GM21367 (cell line): ENCODE results near the gene CD34.
"Not testable (repeated sequence)": the region's sequence is repeated elsewhere in the genome, so short reads cannot be mapped to it uniquely, and the experiment has no call there.

Experiments
- ATAC-seq: cut with Tn5 transposase; IDR thresholded peaks from one replicate; pipeline ENCODE4 v1.9.1; 2021; ENCODE audit not compliant: unreplicated experiment

The CD34 gene

DNA sequence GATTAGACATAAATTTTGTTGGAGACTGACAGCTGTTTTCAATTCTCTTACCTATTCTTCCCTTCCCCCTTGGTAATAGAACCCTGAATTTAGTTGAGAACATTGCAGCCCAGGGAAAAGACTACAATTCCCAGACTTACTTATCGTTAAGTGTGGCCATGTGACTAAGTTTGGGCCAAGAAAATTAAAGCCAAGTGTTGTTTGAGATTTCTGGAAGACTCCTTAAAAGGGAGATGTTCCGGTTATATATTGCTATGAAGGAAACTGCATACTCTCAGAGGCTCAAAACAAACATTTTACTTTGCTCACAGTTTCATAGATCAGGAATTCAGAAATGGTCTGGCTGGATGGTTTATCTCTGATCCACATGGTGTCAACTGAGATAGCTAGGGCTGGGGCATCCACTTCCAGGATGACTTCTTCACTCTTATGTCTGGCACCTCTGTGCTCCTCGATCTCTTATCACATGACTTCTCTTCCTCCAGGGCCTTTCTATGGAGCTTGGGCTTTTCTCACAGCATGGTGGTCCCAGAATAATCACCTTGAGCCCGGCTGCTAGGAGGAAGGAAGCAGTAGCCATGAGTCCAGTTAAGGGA lies 22.4 kb upstream of the CD34 start:
- no peak for ATAC-seq

- no peak for ATAC-seq
Observed at GRCh38 chr1:207926984-207927383, 16.1 kb upstream of the CD34 start.

GRCh38 chr1:207925969-207926368 lies 15.0 kb upstream of the CD34 start:
- not testable (repeated sequence) for ATAC-seq

GRCh38 chr1:207925210-207925609 lies 14.3 kb upstream of the CD34 start:
- ATAC-seq: no peak

DNA sequence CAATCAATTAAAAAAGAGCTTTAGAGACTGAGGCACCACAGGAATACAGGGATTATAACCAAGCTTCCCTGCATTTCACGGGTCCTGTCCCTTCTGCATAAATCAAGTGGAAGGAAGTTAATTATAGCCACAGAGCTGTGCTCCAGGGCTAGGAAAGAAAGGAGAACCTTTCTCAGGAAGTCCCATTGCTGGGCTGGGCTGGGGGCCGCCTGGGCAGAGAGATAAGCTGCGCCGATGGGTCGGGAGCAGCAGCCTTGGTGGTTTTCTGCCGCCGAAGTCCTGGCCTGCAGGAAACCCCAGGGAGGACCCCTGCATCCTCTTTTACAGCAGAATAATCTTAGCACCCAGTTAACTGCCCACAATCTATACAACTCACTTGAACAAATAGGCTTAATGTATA lies 12.6 kb upstream of the CD34 start:
- no peak for ATAC-seq

GRCh38 chr1:207923121-207923520 lies 12.2 kb upstream of the CD34 start:
- no peak for ATAC-seq

DNA sequence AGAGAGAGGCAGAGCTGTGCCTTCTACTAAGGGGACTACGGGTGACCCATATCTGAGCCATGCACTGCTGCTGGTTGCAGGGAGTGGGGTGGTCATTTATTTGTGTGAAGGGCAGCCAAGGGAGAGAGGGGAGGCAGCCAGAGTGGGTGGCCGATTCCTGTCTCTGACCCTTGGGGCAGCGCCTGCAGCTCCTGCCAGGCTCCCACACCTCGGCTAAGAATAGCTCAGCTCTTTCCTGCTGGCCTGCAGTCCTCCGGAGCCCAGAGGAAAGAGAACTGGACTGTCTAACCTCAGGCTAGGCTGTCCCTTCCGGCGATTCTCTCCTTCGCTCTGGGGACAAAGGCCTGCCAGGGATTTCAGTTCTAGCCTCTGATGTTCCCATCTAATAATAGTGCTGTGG lies 11.6 kb upstream of the CD34 start:
- no peak for ATAC-seq

GRCh38 chr1:207921321-207921720 lies 10.4 kb upstream of the CD34 start:
- no peak for ATAC-seq

- no peak for ATAC-seq
Observed at GRCh38 chr1:207920444-207921021, 9.6 kb upstream of the CD34 start.

DNA sequence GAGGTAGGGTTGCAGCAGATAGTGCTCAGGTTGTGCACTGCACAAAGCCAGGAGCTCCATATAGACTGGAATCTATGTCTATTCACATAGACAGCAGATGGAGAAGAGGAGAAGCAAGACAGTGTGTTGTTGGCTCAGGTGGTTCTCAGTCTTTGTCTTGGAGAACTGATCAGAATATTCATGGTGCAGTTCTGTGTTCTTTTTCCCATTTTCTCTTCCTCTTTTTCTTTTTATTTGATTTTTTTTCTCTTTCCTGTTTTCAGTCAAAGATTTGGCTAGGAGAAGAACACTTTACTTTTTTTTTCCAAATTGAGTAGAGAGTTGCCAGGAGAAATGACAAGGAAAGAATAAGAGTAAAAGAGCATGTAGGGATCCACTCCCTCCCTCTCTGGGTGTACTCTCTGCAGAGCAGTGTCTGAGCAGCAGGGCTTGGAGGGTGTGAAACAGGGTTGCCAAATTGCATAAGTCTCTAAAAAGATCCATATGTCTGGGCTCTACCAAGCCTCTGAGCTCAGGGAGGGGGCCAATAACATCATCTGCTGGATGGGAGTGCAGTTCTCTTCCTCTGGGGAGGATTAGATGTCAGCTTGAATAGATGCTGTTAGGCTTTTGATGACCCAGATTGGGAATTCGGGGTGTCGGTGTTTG lies 8.7 kb upstream of the CD34 start:
- no peak for ATAC-seq

DNA sequence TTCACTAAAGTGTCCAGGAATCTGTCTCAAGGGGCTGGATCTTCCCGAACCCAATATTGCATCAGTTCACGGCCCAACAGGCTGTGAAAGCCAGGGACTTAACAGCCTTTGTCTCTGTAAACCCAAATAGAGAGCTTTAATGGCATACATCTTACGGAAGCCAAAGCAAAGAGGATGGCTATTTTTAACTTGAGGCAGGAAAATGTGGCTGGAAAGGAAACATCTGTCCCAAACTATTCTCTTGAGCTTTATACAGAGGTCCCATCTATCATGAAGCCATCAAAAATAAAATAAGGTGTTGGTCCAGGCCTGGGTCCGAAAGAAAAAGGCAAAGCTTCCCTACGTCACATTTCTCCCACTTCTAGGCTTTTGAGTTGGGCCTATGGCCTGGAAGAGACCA lies 7.7 kb upstream of the CD34 start:
- no peak for ATAC-seq

- ATAC-seq: no peak
Observed at GRCh38 chr1:207918011-207918410, 7.1 kb upstream of the CD34 start.

GRCh38 chr1:207917080-207917479 lies 6.2 kb upstream of the CD34 start:
- no peak for ATAC-seq

DNA sequence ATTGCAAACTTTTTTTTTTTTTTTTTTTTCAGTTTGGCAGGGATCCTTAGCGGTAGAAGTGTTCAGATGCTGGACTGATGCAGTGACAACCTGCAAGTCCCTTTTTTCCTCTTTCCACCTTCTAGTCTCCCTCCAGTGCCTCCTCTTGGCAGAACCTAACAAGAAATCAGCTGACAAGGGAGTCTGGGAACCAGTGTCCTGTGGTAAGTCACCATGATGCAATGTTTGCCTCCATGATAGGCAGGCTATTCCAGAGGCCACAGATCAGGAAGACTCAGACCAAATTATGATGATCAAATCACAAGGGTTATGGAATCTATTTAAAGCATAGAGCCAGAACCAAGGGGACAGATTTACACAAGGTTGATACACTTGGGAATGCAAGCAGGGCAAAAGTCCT lies 3.0 kb upstream of the CD34 start:
- ATAC-seq: no peak

DNA sequence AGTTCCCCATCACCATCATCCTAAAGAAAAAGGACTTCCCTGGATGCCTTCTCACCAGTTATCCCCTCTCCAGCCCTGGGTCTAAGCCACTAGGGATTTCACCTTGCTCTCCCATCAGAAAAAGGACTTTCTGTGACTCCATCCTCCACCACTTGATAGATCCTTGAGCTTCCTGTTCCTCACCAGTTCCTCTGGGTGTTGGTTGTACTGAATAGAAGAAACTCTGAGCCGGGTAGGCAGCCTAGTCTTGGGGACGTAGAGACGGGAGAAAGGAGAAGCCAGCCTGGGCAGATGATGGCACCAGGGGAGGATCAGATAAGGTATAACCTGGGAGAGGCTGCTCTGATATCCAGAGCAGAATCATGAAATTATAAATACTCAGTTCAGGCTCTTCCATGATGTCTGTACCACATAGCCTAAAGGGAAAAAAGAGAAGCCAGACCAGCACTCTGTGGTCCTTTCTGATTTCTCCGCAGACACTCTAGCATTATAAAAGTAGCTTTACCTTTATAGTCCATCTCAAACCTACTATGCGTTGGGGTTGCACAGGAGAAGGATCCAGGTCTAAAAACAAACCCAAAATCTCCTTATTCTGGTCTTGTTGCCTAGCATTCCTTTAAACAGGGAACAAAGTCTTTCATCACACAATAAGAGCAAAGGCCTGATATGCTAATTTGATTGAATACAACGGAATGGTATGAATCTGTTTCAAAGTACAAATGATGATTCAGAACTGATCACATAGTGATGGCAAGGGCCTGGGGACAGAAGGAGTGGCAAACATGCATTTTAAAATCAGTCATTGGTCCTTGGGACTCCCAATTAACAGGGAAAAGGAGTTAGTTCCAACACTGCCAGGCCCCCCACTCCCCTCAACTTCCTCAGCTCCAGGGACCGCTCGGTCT lies 1.2 kb upstream of the CD34 start:
- no peak for ATAC-seq

GRCh38 chr1:207909687-207910086 lies 1.2 kb downstream of the CD34 start:
- no peak for ATAC-seq

- ATAC-seq: no peak
Observed at GRCh38 chr1:207908107-207908734, 2.7 kb downstream of the CD34 start.

DNA sequence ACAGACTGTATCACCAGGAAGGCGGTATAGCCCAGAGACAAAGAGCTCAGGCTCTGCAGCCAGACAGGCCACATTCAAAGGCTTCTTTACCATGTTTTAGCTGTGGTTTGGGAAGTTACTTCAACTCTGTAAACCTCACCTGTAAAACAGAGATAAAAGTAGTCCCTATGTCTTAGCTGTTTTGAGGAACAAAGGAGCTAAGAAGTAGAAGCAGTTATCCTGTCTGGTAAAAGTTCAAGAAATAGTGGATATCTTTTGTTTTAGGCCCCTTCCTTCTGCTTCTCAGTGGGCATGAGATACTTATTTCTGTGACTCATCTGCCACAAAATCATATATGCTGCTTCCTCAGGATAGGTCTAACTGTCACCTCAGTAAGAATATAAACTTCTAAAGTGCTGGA lies 6.5 kb downstream of the CD34 start:
- ATAC-seq: no peak

GRCh38 chr1:207903767-207904166 lies 7.2 kb downstream of the CD34 start:
- no peak for ATAC-seq

GRCh38 chr1:207903053-207903452 lies 7.9 kb downstream of the CD34 start:
- no peak for ATAC-seq

GRCh38 chr1:207902566-207902965 lies 8.4 kb downstream of the CD34 start:
- no peak for ATAC-seq
